Peyer's patch (tissue), 4 donors: ENCODE results near the gene TUBD1.

Experiments
- CTCF ChIP-seq, 6 experiments: fragments of 450-650 bp in 4 of 6; fragments of 200-600 bp in 2 of 6; sonication (generic) in 1 of 6; IDR thresholded peaks; one replicate each; pipeline ENCODE4 v1.5.1; 2017 to 2019; ENCODE audit warnings: antibody characterized with exemption in 6 of 6, mild to moderate bottlenecking in 3 of 6, moderate library complexity in 1 of 6
- POLR2A ChIP-seq, 2 donors: fragments of 450-650 bp; IDR thresholded peaks; one replicate each; pipeline ENCODE4 v1.5.1; 2017; ENCODE audit warnings: antibody characterized with exemption in 2 of 2, mild to moderate bottlenecking in 2 of 2, moderate library complexity in 2 of 2

GRCh38 chr17:59874376-59874775 is 18.4 kb downstream of the TUBD1 start:
- TF ChIP-seq CTCF (IDR thresholded peaks at IDR 0.05) (no peak), POLR2A (IDR thresholded peaks at IDR 0.05) (no peak)
